HG03066 (cell line): ENCODE measurements around the gene EMX2.

Experiments
- ATAC-seq: cut with Tn5 transposase; IDR thresholded peaks from one replicate; pipeline ENCODE4 v1.9.1; 2021; ENCODE audit warnings: low read depth; ENCODE audit not compliant: unreplicated experiment

The EMX2 gene

GRCh38 chr10:117591043-117591442, 48.5 kb downstream of the EMX2 start:
- ATAC-seq: no peak

- ATAC-seq: no peak
Measured at GRCh38 chr10:117594722-117595121, 52.2 kb downstream of the EMX2 start.

DNA sequence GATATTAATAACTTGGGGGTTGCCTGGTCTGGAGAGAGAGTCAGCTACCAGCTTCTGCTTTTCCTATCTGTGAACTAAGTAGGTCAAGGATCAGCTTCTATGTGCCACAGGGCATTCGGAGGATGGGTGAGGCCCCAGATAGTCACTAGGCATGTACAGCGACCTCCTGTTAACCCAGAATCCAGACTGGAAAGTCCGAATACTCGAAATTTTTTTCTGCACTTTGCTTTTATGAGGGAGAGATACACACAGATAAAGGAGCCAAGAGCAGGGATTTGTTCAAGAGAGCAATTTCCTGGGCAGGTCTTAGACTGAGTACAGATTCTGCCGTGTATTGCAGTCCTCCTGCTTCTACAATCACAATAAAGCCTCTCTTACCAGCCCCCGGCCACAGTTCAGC, 54.2 kb downstream of the EMX2 start:
- ATAC-seq: no peak

- no peak for ATAC-seq
Measured at GRCh38 chr10:117597216-117597615, 54.7 kb downstream of the EMX2 start.
